HG03442 (cell line): Measurements from ENCODE around the gene SLC6A3.
A peak's percentile ranks its signal among the peaks of the same experiment; 100 is the strongest.

Experiments used
- ATAC-seq: cut with Tn5 transposase; IDR thresholded peaks from one replicate; pipeline ENCODE4 v1.9.1; 2021; ENCODE audit warnings: mild to moderate bottlenecking, moderate library complexity; ENCODE audit not compliant: unreplicated experiment

SLC6A3 gene

DNA sequence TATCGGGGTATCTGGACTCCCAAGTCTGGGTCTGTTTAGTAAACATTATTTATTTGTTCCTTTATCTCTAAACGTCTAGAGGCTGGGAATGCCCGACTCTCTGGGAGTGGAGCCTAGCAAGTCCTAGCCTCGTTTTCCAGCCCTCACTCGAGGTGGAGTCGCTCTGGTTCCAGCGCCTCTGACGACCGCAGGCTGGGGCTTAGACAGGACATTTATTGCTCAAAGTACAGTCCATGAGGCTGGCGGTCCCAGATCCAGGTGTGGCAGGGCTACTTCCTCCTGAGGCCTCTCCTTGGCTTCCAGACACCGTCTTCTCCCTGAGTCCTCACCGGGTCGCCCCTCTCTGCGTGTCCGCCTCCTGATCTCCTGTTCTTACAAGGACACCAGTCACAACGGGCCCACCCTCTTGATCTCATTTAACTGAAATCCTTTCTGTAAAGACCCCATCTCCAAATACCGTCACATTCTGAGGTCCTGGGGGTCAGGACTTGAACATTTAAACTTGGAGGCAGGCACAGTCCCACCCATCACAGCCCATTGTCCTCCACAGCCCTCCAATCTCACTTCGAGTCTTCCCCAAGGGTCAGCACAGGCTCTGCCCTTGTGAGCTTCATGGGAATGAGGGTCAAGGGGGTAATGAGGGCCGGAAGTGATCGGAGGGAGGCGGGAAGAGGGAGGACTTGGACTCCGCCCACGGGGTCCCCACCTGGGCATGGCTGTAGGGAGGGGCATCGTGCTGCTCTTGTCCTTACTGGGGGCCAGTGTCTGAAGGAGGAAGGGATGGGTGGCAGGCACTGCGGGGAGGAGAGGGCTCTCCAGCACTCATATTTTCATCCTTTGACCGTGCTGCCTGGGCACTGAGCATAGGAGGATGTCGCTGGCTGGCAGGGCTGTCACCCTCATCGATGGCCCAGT, 88.1 kb downstream of the SLC6A3 start:
- ATAC-seq, result no peak

- no peak for ATAC-seq
Observed at GRCh38 chr5:1354576-1354975, 90.7 kb downstream of the SLC6A3 start.

DNA sequence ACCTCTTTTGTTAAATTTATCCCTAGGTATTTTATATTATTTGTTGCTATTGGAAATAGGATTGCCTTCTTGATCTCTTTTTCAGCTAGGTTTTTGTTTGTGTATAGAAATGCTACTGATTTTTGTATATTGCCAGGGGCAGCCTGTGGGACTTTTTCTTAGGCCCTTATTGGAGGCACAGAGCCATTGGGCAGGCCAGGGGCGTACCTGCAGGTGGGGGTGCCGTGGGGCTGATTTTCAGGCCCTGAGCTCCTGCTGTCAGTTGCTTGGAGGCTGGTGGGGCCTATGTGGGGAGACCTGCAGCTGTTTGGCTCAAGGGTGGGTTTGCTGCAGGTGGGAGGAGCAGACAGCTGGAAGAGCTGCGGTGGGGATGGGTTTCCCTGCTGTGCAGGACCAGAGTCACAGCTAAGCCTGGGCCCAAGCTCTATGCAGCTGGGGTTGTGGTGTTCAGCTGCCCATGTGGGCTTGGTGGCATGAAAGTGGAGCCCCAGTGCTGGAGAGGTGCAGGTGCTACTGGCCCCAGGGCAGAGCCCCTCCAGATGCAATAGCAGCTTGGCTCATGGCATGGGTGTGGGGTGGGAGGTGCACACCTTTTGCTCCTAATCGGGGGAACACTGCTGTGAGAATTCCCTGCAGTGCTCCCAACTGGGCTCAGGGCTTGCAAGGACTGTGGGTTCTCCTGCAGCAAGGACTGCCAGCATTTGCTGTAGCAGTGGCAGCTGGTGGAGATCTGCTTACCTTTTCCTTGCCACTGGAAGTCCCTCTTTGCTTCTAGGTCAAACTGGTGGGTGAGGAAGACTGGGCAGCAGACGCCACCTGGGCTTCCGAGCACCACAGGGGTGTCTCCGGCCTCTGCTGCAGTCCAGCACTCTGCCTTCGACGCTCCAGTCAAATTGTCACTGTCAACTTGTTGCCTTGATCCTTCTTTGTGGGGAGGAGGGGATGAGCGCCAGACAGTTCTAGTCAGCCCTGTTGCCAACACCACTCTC, 92.7 kb downstream of the SLC6A3 start:
- ATAC-seq, result no peak

GRCh38 chr5:1351156-1351555, 94.1 kb downstream of the SLC6A3 start:
- no peak for ATAC-seq

GRCh38 chr5:1349246-1349645, 96.0 kb downstream of the SLC6A3 start:
- ATAC-seq, result no peak

DNA sequence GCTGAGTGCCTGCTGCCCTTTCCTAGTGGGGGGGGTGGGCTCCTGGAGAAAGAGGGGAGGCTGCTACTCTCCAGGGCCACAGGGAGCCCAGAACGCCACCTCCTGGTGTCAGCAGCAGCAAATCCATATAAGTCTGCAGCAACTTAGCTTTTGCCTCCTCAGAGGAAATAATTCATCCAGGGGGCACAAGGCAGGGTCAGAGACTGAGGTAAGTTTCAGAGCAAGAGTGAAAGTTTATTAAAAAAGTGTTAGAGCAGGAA, 96.3 kb downstream of the SLC6A3 start:
- no peak for ATAC-seq

- ATAC-seq, result no peak
Observed at GRCh38 chr5:1347571-1347970, 97.7 kb downstream of the SLC6A3 start.

DNA sequence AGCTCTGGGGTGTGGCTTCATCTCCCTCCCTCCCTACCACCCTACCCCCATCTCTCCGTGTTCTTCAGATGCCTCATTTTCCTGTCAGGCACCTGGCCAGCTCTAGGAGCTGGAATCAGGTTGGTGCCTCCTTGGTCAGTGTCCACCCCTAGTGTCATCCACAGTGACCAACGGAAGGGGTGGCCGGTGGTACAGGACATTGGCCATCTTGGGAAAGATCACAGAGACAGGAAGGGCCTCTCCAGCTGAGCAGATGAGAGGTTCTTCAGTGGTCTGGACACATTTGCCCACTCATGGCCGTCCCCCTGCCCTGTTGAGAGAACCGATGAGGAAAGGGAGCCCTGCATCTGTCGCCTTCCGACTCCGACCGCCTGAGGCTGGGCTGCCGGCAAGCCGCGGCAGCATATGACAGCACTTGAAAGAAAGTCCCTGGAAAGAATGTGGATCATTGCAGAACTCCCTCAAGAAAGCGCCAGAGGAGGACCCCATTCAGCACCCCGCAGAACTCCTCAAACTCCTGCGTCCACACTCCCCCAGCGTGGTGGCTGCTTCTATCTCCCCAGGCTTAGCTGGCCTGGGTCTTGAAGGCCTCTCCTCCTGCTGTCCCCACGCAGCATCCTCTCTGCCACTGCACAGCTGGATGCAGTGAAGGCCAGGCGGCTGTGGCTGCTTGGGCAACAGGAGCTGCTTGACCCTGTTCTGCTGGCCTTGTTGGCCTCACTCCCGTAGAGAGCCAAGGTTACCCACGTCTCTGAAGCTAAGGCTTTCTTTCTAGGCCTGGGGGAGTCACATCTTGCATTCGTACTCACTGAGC, 98.4 kb downstream of the SLC6A3 start:
- ATAC-seq, result no peak

GRCh38 chr5:1345876-1346626, 99.2 kb downstream of the SLC6A3 start:
- no peak for ATAC-seq

GRCh38 chr5:1344975-1345838, 100.0 kb downstream of the SLC6A3 start, which contains the start of gene CLPTM1L:
Gene CLPTM1L, minus strand, starts transcription at chr5:1345099. Its CDS starts 258 bp downstream, at chr5:1344841.
- peak; percentile 73 for ATAC-seq

DNA sequence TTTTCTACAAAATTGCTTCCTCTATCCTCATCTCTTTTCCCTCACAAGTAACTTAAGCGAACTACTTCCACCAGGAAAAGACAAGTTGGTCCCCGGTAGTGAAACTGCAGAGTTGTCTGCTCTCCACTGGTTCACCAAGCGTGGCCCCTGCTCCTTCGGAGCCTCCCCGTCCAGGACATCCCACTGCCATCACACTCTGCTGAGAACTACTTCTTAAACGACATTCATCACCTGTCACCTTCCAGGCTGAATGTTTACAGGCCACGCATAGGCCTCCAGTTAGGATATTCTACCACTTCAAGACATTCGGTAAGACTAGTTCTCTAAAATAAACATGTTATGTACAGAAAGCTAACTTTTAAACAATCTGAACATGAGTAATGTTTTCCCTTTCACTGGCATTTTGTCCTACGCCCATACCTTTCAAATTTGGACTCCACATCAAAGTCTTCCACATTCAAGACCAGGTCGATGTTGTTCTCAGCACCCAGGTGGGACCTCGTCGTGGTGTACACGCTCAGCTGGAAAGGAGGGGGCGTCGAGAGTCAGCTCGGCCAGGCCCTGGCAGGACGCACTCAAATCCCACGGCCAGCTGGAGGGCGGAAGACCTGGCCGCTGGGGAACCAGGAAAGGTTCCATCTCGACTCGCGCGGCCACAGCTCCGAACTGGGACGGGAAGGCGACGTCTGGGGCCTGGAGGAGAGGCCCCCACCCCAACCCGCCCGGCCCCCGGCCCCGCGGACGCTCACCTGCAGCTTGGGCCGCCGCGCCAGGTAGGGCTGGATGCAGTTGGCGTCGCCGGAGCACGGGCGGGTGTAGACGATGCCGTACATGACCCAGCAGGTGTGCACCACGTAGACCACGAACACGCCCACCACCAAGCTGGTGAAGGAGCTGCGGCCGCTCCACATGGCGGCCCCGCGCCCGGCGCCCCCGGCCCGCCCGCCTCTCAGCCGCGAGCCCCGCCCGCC, 101.0 kb downstream of the SLC6A3 start:
- peak; percentile 17 for ATAC-seq

DNA sequence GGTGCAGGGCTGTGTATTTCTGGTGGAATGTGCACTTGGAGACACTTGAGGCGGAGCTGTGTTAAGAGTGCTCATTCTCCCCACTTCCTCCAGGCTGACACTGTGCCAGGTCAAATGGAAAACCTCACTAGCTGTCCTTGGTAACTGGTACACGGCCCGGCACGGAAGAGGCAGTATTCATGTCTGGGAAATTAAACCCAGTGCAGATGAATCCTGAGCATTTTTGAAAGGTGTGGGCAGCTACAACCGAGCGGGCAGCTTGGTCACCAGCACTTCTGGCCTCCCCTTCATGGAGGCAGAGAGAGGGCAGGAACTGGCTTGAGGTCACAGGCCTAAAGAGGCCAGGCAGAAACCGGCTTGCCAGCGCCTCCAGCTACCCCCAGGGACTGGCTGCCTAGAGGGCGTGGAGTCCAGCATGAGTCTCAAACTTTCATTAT, 101.9 kb downstream of the SLC6A3 start:
- no peak for ATAC-seq
